HCT116 (cell line): ENCODE measurements around the gene ERMN.

Experiments
- POLR2AphosphoS5 ChIP-seq: IDR thresholded peaks from 2 replicates; pipeline ENCODE4 v1.6.1; 2011; ENCODE audit warnings: mild to moderate bottlenecking, low read depth, low read length, moderate library complexity
- SP1 ChIP-seq: IDR thresholded peaks from 2 replicates; pipeline ENCODE4 v1.6.1; 2012; ENCODE audit warnings: low read depth
- TF ChIP-seq, protein P1 (sequence below), 3 experiments: fragments of 200-600 bp in 1 of 3; sonication (generic) in 1 of 3; IDR thresholded peaks in 2 of 3; conservative IDR thresholded peaks in 1 of 3; 2 replicates each; pipeline ENCODE4 v1.5.1; 2012 to 2017; ENCODE audit warnings: low read depth in 2 of 3, low read length in 2 of 3, antibody characterized with exemption in 1 of 3, borderline replicate concordance in 1 of 3, control low read depth in 1 of 3, mild to moderate bottlenecking in 1 of 3, mixed read lengths in 1 of 3, mixed run types in 1 of 3, moderate library complexity in 1 of 3; ENCODE audit not compliant: insufficient read depth in 1 of 3
- TF ChIP-seq, protein P2 (sequence below): IDR thresholded peaks from 2 replicates; pipeline ENCODE4 v1.6.1; 2012

DNA sequence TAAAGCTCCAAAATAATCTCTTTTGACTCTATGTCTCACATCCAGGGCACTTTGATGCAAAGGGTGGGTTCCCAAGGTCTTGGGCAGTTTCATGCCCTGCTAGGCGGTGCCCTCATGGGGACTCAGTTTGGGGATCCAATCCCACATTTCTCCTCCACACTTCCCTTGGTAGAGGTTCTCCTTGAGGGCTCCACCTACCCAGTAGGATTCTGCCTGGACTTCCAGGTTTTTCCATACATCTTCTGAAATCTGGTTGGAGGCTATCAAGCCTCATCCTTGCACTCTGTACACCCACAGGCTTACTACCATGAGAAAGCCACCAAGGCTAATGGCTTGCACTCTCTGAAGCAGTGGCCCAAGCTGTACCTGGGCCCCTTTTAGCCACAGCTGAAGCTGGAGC, 49.8 kb upstream of the ERMN start:
- no peak for TF ChIP-seq POLR2AphosphoS5
- TF ChIP-seq SP1 = no peak
- TF ChIP-seq, protein P1, sequence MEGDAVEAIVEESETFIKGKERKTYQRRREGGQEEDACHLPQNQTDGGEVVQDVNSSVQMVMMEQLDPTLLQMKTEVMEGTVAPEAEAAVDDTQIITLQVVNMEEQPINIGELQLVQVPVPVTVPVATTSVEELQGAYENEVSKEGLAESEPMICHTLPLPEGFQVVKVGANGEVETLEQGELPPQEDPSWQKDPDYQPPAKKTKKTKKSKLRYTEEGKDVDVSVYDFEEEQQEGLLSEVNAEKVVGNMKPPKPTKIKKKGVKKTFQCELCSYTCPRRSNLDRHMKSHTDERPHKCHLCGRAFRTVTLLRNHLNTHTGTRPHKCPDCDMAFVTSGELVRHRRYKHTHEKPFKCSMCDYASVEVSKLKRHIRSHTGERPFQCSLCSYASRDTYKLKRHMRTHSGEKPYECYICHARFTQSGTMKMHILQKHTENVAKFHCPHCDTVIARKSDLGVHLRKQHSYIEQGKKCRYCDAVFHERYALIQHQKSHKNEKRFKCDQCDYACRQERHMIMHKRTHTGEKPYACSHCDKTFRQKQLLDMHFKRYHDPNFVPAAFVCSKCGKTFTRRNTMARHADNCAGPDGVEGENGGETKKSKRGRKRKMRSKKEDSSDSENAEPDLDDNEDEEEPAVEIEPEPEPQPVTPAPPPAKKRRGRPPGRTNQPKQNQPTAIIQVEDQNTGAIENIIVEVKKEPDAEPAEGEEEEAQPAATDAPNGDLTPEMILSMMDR (IDR thresholded peaks at IDR 0.05 in 2 of 3, conservative IDR thresholded peaks at IDR 0.05 in 1 of 3; ENCODE audit: borderline replicate concordance in 1 of 3, insufficient read depth in 1 of 3, low read depth in 2 of 3, low read length in 2 of 3) = no peak
- TF ChIP-seq, protein P2, sequence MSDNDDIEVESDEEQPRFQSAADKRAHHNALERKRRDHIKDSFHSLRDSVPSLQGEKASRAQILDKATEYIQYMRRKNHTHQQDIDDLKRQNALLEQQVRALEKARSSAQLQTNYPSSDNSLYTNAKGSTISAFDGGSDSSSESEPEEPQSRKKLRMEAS = no peak
